ENCODE data around the gene BHLHE23. TPM values are rescaled to one million over a fixed set of nuclear protein-coding genes. Genes with fewer than 3 reads are reported as not detected.
A peak's percentile ranks its signal among the peaks of the same experiment; 100 is the strongest.

BHLHE23 gene
- total RNA-seq: not detected
- long read RNA-seq: 0 reads

- ATAC-seq: no peak
- intact Hi-C loops (cut with DNase I): no loop called here
- no peak for DNase-seq
These were observed at the start of gene BHLHE23 for GRCh38 chr20:63006540-63007359. Gene BHLHE23, minus strand, starts transcription at chr20:63006964. Its CDS starts 190 bp downstream, at chr20:63006774.

GRCh38 chr20:63055575-63056235 is 48.9 kb upstream of the BHLHE23 start:
- peak in 1 of 2 donors; percentile 6 for ATAC-seq
- DNase-seq: peak; percentile 18
- intact Hi-C loops (cut with DNase I): loop anchor here (5.0 kb wide), 2 partner anchors 122 to 177 kb away; no protein-coding TSS in a partner anchor

- DNase-seq: peak; percentile 7
- no peak for ATAC-seq
- intact Hi-C loops (cut with DNase I): loop anchor here (5.0 kb wide), 2 partner anchors 123 to 178 kb away; no protein-coding TSS in a partner anchor
These were observed 48.0 kb upstream of the BHLHE23 start for GRCh38 chr20:63054681-63055240.

GRCh38 chr20:63054103-63054474 is 47.3 kb upstream of the BHLHE23 start:
- ATAC-seq: no peak
- no peak for DNase-seq
- intact Hi-C loops (cut with DNase I): no loop called here

- intact Hi-C loops (cut with DNase I): no loop called here
- DNase-seq (peak; percentile 5), ATAC-seq (no peak)
These were observed 46.8 kb upstream of the BHLHE23 start for GRCh38 chr20:63053432-63054102.

GRCh38 chr20:63052571-63053431 is 46.0 kb upstream of the BHLHE23 start:
- ATAC-seq (no peak), DNase-seq (peak; percentile 4)
- intact Hi-C loops (cut with DNase I): no loop called here

GRCh38 chr20:63051911-63052310 is 45.1 kb upstream of the BHLHE23 start:
- DNase-seq (peak; percentile 6), ATAC-seq (no peak)
- intact Hi-C loops (cut with DNase I): no loop called here

GRCh38 chr20:63051186-63051860 is 44.6 kb upstream of the BHLHE23 start:
- DNase-seq: no peak
- intact Hi-C loops (cut with DNase I): no loop called here
- ATAC-seq: no peak

GRCh38 chr20:63050406-63050805 is 43.6 kb upstream of the BHLHE23 start:
- DNase-seq (no peak), ATAC-seq (no peak)
- intact Hi-C loops (cut with DNase I): no loop called here

- ATAC-seq (no peak), DNase-seq (no peak)
- intact Hi-C loops (cut with DNase I): no loop called here
These were observed 42.9 kb upstream of the BHLHE23 start for GRCh38 chr20:63049561-63050221.

GRCh38 chr20:63049191-63049518 is 42.4 kb upstream of the BHLHE23 start:
- intact Hi-C loops (cut with DNase I): no loop called here
- DNase-seq (no peak), ATAC-seq (no peak)

GRCh38 chr20:63048516-63049190 is 41.9 kb upstream of the BHLHE23 start:
- intact Hi-C loops (cut with DNase I): no loop called here
- DNase-seq (no peak), ATAC-seq (no peak)

- no peak for ATAC-seq
- intact Hi-C loops (cut with DNase I): no loop called here
- no peak for DNase-seq
These were observed 41.2 kb upstream of the BHLHE23 start for GRCh38 chr20:63047946-63048345.

- intact Hi-C loops (cut with DNase I): no loop called here
These were observed 40.5 kb upstream of the BHLHE23 start for GRCh38 chr20:63047267-63047666.

GRCh38 chr20:63046841-63047240 is 40.1 kb upstream of the BHLHE23 start:
- DNase-seq (no peak), ATAC-seq (no peak)
- intact Hi-C loops (cut with DNase I): no loop called here

More at GRCh38 chr20:63047267-63047666, 40.5 kb upstream of the BHLHE23 start:
- DNase-seq (no peak), ATAC-seq (no peak)

- DNase-seq (no peak), ATAC-seq (no peak)
- intact Hi-C loops (cut with DNase I): no loop called here
These were observed 39.2 kb upstream of the BHLHE23 start for GRCh38 chr20:63045991-63046390.

- intact Hi-C loops (cut with DNase I): no loop called here
- no peak for ATAC-seq
- DNase-seq: no peak
These were observed 38.6 kb upstream of the BHLHE23 start for GRCh38 chr20:63045401-63045800.

Data from left cardiac atrium (tissue), 4 donors.